GM23338 (cell line): ENCODE data around the gene ERI3. TPM values are rescaled to one million over a fixed set of nuclear protein-coding genes. Genes with fewer than 3 reads are reported as not detected.

Experiments
- ATAC-seq: fragments of 200-7000 bp; cut with Tn5 transposase; 3 replicates; pipeline ENCODE4 v1.9.1; 2020
- DNase-seq: peaks from one replicate; pipeline ENCODE4 v3.0.0-alpha.2; 2015; ENCODE audit warnings: low spot score
- H2AFZ ChIP-seq: fragments of 200-600 bp; sonication (generic); 2 replicates; pipeline ENCODE4 v1.8.0; 2016; ENCODE audit warnings: antibody characterized with exemption, mild to moderate bottlenecking, moderate library complexity
- H3F3A ChIP-seq: fragments of 200-600 bp; sonication (generic); replicated peaks from 2 replicates; pipeline ENCODE4 v1.8.0; 2017; ENCODE audit warnings: antibody characterized with exemption, mixed run types, low read depth
- H3K27ac ChIP-seq: fragments of 200-600 bp; sonication (generic); 2 replicates; pipeline ENCODE4 v1.6.1; 2016; ENCODE audit warnings: low read depth
- H3K27me3 ChIP-seq: fragments of 200-600 bp; sonication (generic); 2 replicates; pipeline ENCODE4 v1.8.0; 2016; ENCODE audit warnings: mild to moderate bottlenecking, mixed run types, moderate library complexity; ENCODE audit not compliant: insufficient read depth
- H3K36me3 ChIP-seq: fragments of 200-600 bp; sonication (generic); 2 replicates; pipeline ENCODE4 v1.8.0; 2016; ENCODE audit warnings: mild to moderate bottlenecking; ENCODE audit not compliant: insufficient read depth
- H3K4me1 ChIP-seq: fragments of 200-600 bp; sonication (generic); 2 replicates; pipeline ENCODE4 v1.8.0; 2016; ENCODE audit warnings: mild to moderate bottlenecking, moderate library complexity; ENCODE audit not compliant: insufficient read depth
- H3K4me2 ChIP-seq: fragments of 200-600 bp; sonication (generic); 2 replicates; pipeline ENCODE4 v1.7.1; 2017; ENCODE audit warnings: mixed run types
- H3K4me3 ChIP-seq: fragments of 200-600 bp; sonication (generic); 2 replicates; pipeline ENCODE4 v1.6.1; 2016; ENCODE audit warnings: mixed run types
- H3K79me2 ChIP-seq: fragments of 200-600 bp; sonication (generic); replicated peaks from 2 replicates; pipeline ENCODE4 v1.8.0; 2017; ENCODE audit warnings: mild to moderate bottlenecking; ENCODE audit not compliant: insufficient read depth
- H3K9me2 ChIP-seq: fragments of 200-600 bp; sonication (generic); 2 replicates; pipeline ENCODE4 v1.8.0; 2017; ENCODE audit not compliant: insufficient read depth
- H4K20me1 ChIP-seq: fragments of 200-600 bp; sonication (generic); replicated peaks from 2 replicates; pipeline ENCODE4 v1.8.0; 2017; ENCODE audit warnings: mild to moderate bottlenecking; ENCODE audit not compliant: insufficient read depth
- H3K27ac Mint-ChIP-seq: 2 replicates; pipeline ENCODE4 v1.8.0; 2020; ENCODE audit warnings: inconsistent platforms, mild to moderate bottlenecking, moderate library complexity, mixed read lengths
- H3K27me3 Mint-ChIP-seq: 3 replicates; pipeline ENCODE4 v1.8.0; 2022; ENCODE audit warnings: low read depth, mild to moderate bottlenecking, moderate library complexity, mixed read lengths, inconsistent platforms; ENCODE audit not compliant: insufficient read depth, poor library complexity
- H3K36me3 Mint-ChIP-seq: 3 replicates; pipeline ENCODE4 v1.8.0; 2021; ENCODE audit warnings: low read depth, mild to moderate bottlenecking, inconsistent platforms, moderate library complexity, mixed read lengths
- H3K4me1 Mint-ChIP-seq: 3 replicates; pipeline ENCODE4 v1.8.0; 2020; ENCODE audit warnings: mild to moderate bottlenecking, inconsistent platforms, mixed read lengths
- H3K4me3 Mint-ChIP-seq: 3 replicates; pipeline ENCODE4 v1.8.0; 2021; ENCODE audit warnings: moderate library complexity, mild to moderate bottlenecking, inconsistent platforms, mixed read lengths
- H3K9me3 Mint-ChIP-seq: 3 replicates; pipeline ENCODE4 v1.8.0; 2020; ENCODE audit warnings: moderate library complexity, mild to moderate bottlenecking, inconsistent platforms, mixed read lengths
- CTCF ChIP-seq, 2 experiments: fragments of 200-600 bp in 1 of 2; sonication (generic) in 1 of 2; conservative IDR thresholded peaks; 2 replicates each; pipeline versions ENCODE4 v1.5.1 to v1.6.1; 2016 to 2017; ENCODE audit warnings: antibody characterized with exemption in 2 of 2, low read depth in 2 of 2, mild to moderate bottlenecking in 2 of 2, moderate library complexity in 1 of 2
- EZH2 ChIP-seq: fragments of 200-600 bp; sonication (generic); IDR thresholded peaks from one replicate; pipeline ENCODE4 v1.8.0; 2017; ENCODE audit warnings: antibody characterized with exemption, mild to moderate bottlenecking, low read depth; ENCODE audit not compliant: unreplicated experiment
- EZH2phosphoT487 ChIP-seq: fragments of 200-600 bp; sonication (generic); IDR thresholded peaks from one replicate; pipeline ENCODE4 v1.8.1; 2018; ENCODE audit warnings: antibody characterized with exemption; ENCODE audit not compliant: unreplicated experiment
- NANOG ChIP-seq: IDR thresholded peaks from 2 replicates; pipeline ENCODE4 v1.6.1; 2016; ENCODE audit warnings: antibody characterized with exemption, borderline replicate concordance
- ZNF462 ChIP-seq: fragments of 250-450 bp; sonication (Bioruptor Pico); IDR thresholded peaks from 2 replicates; pipeline ENCODE4 v1.5.0; 2020; ENCODE audit warnings: mild to moderate bottlenecking, moderate library complexity
- polyA plus RNA-seq: library from polyadenylated mRNA; unstranded; fragments of >200 nt; fragmentation: Nextera tagmentation; extraction: Ambion mirVana; gene quantifications from 2 replicates; pipeline ENCODE4 v1.2.1, GENCODE V29; 2016
- total RNA-seq: library from RNA; depleted of rRNA; stranded (reverse); fragments of >200 nt; shearing (Covaris generic); gene quantifications from 2 replicates; pipeline ENCODE4 v1.2.3, GENCODE V29; 2014

ERI3 gene
- total and polyA plus RNA-seq, 2 experiments from 2014 or later: 63.0 to 70.1 TPM

GRCh38 chr1:44225761-44226160 is 129.3 kb downstream of the ERI3 start (continued):
- TF ChIP-seq ZNF462 (CRISPR knock-in tag): no peak

GRCh38 chr1:44223187-44223610 is 131.9 kb downstream of the ERI3 start:
- no peak for ATAC-seq
- Histone ChIP-seq H3K79me2 (no peaks in the 10 kb centered on the region), H3K4me1 (no peaks in the 10 kb centered on the region), H3K9me2 (0 out of 2 replicates have a peak, but pooled peaks cover 4% of the 10 kb centered on the region), H3K36me3 (peaks cover 6% of the 10 kb centered on the region; the same call in 1 of the 2 replicates), H3K27me3 (no peaks in the 10 kb centered on the region), H4K20me1 (peaks cover 5% of the 10 kb centered on the region; the same call in 1 of the 2 replicates), H3F3A (no peaks in the 10 kb centered on the region), H2AFZ (no peak overlapping the region), H3K4me3 (no peak overlapping the region), H3K4me2 (no peak overlapping the region), H3K27ac (no peak overlapping the region)
- peaks cover 30% of the 10 kb centered on the region for H3K9me3 Mint-ChIP-seq
- H3K36me3 Mint-ChIP-seq: peaks cover 68% of the 10 kb centered on the region
- no peaks in the 10 kb centered on the region for H3K4me1 Mint-ChIP-seq
- no peak overlapping the region for H3K27ac Mint-ChIP-seq
- peaks cover 11% of the 10 kb centered on the region for H3K27me3 Mint-ChIP-seq
- TF ChIP-seq EZH2phosphoT487: no peak
- no peak for TF ChIP-seq EZH2
- no peak for TF ChIP-seq CTCF (conservative IDR thresholded peaks at IDR 0.05; ENCODE audit: low read depth in 2 of 2)
- TF ChIP-seq ZNF462 (CRISPR knock-in tag): no peak
- no peak for TF ChIP-seq NANOG
- DNase-seq: no peak
- H3K4me3 Mint-ChIP-seq: no peak overlapping the region
